ENCODE data around the gene ADPRM.

DNA sequence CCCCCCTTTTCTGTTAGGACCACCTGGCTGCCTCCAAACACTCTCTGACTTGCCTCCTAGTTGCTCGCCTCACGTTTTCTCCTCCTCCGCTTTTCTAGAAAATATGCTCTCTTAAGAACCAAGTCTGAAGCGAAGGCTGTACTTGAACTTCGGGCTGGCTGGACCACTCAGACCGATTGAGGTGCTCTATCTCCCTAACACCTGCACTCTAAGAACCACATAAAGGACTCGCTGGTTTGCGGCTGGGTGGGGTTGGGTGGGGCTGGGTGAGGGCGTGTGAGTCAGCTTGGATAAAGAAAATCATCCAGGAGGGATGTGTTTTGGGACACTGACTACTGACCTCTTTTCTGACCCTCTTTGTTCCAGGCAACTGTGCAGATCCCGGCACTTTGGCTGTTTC, 55.3 kb downstream of the ADPRM start:
- TF ChIP-seq CTCF (IDR thresholded peaks at IDR 0.05; ENCODE audit: extremely low read depth in 1 of 2, insufficient read depth in 1 of 2, low read depth in 1 of 2, low read length in 2 of 2) (no peak), POLR2AphosphoS5 (IDR thresholded peaks at IDR 0.05; ENCODE audit: insufficient read depth, low read depth, low read length) (no peak), POLR2A (IDR thresholded peaks at IDR 0.05; ENCODE audit: low read depth, low read length) (no peak), EZH2 (IDR thresholded peaks at IDR 0.05; ENCODE audit: borderline replicate concordance, low read depth, low read length, severe bottlenecking) (no peak), MYC (IDR thresholded peaks at IDR 0.05; ENCODE audit: low read depth, low read length) (no peak), GATA2 (IDR thresholded peaks at IDR 0.05; ENCODE audit: insufficient read depth, insufficient read length, low read depth, low read length) (no peak), FOS (IDR thresholded peaks at IDR 0.05; ENCODE audit: borderline replicate concordance, insufficient read depth, low read length) (no peak)
- TF ChIP-seq, protein P1, sequence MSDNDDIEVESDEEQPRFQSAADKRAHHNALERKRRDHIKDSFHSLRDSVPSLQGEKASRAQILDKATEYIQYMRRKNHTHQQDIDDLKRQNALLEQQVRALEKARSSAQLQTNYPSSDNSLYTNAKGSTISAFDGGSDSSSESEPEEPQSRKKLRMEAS (IDR thresholded peaks at IDR 0.05; ENCODE audit: insufficient read depth, insufficient read length): no peak

Measured in endothelial cell of umbilical vein (primary cell).